GM19455 (cell line): ENCODE data around the gene MOB1B.
A peak's percentile ranks its signal among the peaks of the same experiment; 100 is the strongest.
"Not testable (repeated sequence)": the region's sequence is repeated elsewhere in the genome, so short reads cannot be mapped to it uniquely, and the experiment has no call there.

Experiments used
- ATAC-seq: cut with Tn5 transposase; IDR thresholded peaks from one replicate; pipeline ENCODE4 v1.9.1; 2021; ENCODE audit not compliant: unreplicated experiment

Gene MOB1B

DNA sequence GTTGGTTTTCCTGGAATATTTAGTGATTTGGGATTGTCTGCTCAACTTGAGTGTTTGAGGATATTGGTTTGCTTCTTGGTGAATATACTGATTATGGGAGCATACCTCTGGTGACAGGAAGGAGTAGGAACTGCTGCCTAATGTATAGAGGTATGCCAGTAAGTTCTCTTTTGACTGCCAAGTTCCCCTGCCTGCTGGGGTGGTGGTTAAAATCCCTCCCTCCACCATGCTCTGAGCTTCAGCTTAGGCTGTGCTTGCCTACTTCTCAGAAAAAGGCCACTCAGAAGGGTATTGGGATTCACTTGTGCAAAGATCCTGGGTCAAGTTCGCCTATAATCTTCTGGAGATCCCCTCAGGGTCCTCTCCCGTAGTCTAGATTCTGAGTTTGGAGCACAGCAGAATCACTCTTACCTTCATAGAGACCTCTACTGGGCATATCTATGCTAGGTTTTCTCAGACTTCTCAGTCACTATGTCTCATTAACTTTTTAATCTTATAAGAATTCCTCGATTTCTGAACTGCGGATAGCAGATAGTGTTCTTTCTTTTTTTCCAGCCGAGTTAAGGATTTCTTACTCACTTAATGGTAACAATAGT is 46.6 kb downstream of the MOB1B start:
- ATAC-seq: no peak

DNA sequence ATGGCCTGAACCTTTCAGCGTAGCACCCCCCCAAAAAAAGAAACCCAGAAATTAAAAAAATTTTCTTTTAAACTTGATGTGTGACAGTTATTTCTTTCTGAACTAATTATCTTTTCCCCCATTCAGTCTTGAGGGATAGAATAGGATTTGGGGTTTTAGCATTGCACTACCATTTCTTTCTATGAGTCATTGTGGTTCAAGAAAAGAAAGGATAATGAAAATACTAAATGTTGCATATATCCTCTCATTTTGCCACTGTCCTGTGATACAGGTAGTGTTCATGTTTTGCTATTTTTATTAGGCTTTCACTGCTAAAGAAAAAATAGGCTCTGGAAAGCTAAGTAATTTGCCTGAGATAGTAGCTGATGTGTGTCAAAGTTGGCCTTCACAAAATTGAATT is 51.9 kb downstream of the MOB1B start:
- no peak for ATAC-seq

DNA sequence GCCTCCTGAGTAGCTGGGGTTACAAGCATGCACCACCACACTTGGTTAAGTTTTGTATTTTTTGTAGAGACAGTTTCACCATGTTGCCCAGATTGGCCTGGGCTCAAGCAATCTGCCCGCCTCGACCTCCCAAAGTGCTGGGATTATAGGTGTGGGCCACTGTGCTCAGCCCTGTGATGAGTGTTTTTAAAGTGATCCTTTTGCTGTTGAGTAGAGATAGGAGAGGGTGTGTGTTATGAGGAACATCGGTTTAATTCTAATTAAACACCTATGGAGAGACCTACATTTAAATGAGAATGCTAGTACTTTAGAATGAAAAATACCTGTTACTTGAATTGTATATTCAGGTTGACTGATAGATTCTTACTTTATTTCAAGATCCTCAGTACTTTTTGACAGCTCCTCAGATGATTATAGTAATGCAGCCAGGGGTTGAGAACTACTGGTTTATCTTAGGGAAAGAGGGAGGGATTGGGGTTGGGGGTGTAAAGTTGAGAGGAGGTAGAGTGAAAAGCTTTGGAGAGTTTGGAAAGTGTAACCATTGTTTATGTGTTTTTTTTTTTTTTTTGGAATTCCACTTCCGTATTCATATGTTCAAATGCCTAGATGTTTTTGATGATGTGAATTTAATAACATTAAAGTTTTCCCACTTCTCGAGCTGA is 54.5 kb downstream of the MOB1B start:
- no peak for ATAC-seq

DNA sequence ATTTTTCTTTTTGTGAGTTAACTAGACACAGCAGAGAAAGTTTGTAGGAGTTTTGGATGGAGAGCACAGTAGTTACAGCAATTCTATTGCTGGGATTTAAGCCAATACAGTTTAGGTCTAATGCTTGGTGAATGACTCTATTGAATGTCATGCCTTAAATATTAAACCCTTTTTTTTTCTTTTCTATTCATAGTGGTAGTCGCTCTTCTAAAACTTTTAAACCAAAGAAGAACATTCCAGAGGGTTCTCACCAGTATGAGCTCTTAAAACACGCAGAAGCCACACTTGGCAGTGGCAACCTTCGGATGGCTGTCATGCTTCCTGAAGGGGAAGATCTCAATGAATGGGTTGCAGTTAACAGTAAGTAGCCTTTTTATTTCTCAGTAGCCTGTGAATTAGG is 56.5 kb downstream of the MOB1B start:
- ATAC-seq: no peak

DNA sequence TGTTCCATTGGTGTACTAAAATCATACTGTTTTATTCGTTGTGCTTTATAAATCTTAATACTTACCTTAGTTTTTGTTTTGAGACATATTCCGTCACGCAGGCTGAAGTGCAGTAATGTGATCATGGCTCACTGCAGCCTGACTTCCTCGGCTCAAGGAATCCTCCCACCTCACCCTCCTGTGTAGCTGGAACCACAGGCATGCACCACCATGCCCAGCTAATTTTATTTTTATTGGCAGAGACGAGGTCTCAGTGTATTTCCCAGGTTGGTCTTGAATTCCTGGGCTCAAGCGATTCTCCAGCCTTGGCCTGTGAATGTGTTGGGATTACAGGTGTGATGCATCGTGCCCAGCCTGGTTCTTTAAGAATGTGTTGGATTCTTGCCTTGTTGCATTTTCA is 66.9 kb downstream of the MOB1B start:
- ATAC-seq: no peak

DNA sequence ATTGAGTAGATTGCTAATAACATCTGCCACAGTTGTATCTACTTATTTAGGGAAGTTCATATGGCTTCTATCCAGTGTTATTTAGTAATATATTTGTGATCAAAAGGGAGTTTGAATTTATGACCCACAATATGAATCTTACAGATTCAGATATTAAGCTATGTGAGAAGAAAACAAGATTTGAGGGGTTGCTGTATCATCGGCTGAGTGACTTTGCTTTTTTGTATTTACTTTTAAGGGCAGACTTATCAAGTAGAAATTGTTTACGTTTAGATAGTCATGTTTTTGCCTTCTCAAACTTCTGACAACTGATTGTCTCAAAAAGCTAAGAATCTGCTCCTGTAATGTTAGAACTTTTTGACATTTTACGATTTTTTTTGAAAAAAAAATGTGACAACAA is 74.1 kb downstream of the MOB1B start:
- no peak for ATAC-seq

DNA sequence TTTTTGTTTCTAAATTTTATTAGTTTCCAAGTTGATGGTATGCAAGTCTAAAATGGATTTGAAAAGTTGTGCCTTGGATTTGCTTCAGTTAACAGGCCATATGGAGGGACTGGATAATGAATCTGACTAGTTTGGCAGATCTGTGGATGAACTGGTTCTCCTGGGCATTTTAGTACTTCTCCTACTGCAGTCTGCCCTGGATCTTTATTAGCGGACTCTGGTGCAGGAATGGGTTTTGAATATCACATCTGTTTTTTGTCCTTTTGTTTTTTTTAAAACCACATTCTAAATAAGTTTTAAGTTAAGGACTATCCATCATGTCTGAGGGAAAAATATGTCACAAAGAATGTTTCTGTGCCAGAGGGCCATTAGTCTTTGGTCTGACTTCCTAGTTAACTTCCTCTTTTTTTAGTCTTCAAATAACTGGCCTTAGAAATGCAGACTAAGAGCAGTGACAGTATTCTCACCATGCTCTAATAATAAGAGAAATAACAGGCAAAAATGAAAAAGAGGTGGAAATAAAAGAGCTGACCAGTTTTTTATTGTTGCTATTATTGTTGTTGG is 77.4 kb downstream of the MOB1B start:
- no peak for ATAC-seq

DNA sequence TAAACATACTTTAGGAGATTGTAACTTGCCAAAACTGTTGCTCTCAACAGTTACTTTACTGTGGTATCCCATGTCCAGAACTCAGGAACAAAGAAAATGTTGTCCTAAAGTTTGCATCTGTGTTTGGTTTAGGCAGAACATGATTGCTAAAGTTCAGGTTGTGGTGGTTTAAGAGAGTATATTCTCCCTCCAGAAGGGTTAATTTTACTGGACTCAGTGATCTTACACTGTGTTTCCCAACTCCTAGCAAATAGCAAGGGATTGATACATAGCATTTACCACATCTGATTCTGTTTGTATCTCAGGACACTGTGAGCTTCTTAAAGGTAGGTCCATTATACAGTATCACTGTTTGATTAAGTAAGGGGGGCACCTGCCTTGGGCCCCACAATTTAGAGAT is 78.0 kb downstream of the MOB1B start:
- no peak for ATAC-seq

DNA sequence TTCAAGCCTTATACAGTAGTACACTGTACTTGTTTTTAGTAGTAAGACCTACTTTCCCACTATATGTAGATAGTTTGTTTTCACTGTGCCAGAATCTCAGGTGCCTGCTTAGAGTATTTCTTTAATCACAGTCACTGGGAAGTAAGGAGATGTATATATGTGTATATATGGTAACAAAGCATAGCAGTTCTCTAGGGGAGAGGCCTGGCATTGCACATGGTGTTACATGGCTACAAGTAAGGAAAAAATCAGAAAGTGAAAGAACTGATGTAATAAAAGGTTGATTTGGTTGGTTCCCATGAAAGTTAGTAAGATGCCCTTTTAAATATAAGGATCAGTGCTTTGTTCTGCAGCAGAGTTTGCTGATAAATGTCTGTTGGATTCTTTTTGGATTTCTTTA is 81.9 kb downstream of the MOB1B start:
- ATAC-seq: no peak

DNA sequence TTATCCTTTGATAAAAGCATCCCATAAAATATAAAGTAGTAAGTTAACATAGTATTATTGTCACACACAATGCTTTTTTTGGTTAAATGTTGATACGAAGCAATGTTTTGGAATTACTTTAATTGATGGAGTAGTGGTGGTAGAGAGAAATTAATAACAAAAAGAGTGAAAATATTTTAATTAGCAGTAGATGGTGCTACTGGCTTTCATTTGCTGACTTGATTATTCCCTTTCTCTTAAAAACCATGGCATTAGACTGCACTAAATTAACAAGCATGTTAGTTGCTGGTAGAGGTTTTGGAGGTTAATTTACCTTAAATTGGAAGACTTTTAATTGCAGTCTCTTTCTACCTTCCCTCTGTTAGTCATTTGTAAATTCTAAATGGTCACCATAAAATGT is 82.4 kb downstream of the MOB1B start:
- ATAC-seq: no peak

DNA sequence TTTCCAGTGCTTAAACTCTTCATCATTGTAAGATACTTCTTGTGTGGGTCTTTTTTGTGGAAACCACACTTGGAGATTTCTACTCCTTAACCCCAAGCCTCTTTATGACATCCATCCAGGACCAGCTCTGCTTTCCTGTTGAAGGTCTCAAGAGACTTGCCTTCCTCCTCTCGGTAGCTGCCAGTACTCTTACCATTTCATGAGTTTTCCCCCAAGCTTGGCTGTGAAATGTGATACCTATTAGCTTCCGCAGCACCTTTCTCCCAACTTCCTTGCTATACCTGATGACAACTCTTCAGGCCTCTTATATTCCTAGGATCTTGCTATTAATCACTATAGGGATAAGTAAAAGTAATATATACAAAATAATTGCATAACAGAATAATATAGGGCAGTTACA is 89.4 kb downstream of the MOB1B start:
- ATAC-seq: no peak

DNA sequence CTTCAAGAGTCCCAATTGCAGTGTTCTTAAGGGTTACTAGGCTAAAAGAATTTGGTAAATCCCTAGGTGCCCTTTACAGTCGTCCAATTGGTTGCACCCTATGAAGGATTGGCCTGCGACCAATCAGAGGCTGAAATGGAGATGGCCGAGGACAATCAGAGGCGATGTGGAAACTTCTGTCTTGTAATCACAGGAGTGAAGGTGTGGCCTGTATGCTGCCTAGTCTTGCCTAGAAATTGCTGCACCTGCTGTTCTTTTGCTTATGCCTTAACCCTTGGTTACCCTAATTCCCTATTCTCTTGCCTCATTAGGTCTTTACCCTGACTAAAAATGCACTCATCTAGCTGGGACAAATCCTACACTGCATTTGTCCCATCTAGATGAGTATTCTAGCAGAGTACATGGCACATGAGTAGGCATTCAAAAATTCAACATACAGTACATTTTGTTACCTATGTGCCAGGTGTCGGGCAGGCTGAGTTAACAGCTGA is 90.3 kb downstream of the MOB1B start:
- no peak for ATAC-seq

DNA sequence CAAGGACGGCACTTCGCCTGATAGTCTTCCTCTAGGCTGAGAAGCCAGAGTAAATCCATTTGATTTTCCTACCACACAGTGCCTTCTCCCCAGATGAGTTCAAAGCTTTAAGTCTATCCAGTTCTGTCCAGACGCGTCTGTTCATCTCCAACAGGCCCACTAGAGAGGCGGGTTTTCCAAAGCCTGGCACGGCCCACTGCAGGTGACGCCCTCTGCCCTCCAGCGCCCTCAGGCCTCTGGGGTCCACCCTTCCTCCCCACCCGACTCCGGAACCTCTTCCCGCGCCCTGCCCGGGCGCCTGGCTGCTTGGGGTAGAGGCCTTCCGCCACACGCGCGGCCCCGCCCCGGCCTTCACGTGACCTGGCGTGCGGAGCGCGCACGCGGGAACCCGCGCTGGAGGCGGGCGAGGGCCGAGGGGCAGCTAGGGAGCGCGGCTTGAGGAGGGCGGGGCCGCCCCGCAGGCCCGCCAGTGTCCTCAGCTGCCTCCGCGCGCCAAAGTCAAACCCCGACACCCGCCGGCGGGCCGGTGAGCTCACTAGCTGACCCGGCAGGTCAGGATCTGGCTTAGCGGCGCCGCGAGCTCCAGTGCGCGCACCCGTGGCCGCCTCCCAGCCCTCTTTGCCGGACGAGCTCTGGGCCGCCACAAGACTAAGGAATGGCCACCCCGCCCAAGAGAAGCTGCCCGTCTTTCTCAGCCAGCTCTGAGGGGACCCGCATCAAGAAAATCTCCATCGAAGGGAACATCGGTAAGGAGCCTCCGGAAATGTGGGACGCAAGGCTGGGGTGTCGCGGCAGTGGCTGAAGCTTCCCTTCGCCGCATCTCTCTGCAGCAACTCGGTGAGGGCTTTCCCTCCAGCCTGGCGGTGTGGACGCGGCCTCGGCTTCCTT is 91.3 kb downstream of the MOB1B start, which contains the start of gene DCK:
Gene DCK, plus strand, starts transcription at position 469 of the 888 bp plus-strand sequence. Its CDS starts 187 bp downstream, at position 656.
- peak; percentile 90 for ATAC-seq

DNA sequence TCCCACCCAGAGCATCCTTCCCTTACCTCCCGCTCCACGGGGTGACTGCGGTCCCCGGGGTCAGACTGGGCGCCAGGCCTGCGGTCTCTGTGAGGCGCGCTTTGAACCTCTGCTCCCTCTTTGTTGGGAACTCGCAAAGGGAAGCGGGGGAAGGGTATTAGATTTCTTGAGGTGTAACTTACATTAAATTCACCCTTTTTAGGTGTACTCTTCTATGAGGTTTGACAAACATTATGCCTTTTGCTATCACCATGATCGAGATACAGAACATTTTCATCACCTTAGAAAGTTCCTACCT is 91.8 kb downstream of the MOB1B start:
- ATAC-seq: no peak

DNA sequence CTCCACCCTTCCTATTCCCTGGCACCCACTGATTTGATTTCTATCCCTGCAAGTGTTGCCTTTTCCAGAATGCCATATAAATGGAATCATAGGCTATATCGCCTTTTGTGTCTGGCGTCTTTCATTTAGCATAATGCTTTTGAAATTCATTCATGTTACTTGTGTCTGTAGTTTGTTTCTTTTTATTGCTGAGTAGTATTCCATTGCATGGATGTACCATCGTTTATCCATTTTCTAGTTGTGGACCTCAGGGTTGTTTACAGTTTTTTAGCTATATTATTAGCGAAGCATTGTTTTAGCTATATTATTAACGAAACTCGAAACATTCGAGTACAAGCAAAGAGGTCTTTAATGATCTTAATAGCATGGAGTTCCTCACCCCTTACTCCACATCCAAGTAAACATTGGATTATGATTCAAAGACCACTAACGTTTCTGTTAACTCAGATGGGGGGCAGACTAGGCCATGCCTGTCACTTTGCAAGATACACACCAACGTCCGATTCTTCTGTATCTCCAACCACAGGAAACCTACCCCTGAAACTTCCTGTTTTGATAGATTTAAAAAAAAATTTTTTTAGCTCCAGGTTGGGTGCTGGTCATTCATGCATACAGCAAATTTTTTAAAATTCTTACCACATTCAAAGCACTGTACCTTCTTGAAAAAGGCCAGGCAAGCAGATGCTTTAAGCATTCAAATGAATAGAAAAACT is 92.4 kb downstream of the MOB1B start:
- peak; percentile 28 for ATAC-seq

DNA sequence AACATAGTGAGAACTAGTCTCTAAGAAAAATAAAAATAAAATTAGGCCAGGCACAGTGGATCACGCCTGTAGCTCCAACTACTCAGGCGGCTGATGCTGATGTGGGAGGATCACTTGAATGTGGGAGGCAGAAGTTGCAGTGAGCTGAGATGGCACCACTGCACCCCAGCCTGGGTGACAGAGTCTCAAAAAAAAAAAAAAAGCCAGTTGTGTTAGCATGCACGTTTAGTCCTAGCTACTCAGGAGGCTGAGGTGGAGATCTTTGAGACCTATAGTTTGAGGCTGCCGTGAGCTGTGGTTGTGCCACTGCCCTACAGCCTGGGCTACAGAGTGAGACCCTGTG is 93.8 kb downstream of the MOB1B start:
- ATAC-seq: no peak

DNA sequence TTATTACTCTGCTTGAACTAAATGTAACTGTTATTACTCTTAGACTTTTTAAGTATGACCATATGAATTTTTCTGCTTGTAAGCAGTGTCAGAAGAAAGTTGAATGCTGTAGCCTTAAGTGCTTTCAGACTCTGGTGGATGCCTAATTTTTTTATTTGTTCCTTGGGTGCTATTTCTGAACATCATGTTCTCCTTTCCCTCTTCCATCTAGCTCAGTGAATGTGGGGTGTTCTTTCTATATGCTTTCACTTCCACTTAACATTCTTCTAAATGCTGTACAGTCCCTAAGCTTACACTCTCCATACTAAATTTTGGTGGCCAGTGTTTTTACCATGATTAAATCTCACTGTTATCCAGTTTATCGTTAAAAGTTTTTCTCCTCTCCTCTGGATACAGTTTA is 94.9 kb downstream of the MOB1B start:
- no peak for ATAC-seq

DNA sequence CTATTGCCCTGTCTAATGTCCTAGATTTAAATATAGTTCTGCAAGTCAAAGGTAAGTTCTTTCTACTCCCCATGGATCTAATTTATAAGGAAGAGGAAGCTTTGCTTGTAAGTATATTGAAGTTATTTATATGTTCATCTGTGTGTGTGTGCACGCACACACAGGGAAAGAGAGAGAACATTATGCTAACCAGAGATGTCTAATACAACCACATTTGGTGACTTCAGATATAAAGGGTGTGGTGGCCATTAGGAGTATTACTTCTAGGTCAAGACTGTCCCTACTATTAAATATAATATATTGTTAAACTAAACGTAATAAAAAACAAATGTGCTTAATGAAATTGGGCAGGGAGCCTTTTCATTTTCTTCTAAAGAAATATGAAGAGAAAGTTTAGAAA is 95.4 kb downstream of the MOB1B start:
- no peak for ATAC-seq

DNA sequence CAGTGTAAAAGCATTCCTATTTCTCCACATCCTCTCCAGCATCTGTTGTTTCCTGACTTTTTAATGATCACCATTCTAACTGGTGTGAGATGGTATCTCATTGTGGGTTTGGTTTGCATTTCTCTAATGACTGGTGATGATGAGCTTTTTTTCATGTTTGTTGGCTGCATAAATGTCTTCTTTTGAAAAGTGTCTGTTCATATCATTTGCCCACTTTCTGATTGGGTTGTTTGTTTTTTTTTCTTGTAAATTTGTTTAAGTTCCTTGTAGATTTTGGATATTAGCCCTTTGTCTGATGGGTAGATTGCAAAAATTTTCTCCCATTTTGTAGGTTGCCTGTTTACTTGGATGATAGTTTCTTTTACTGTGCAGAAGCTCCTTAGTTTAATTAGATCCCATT is 97.5 kb downstream of the MOB1B start:
- not testable (repeated sequence) for ATAC-seq

DNA sequence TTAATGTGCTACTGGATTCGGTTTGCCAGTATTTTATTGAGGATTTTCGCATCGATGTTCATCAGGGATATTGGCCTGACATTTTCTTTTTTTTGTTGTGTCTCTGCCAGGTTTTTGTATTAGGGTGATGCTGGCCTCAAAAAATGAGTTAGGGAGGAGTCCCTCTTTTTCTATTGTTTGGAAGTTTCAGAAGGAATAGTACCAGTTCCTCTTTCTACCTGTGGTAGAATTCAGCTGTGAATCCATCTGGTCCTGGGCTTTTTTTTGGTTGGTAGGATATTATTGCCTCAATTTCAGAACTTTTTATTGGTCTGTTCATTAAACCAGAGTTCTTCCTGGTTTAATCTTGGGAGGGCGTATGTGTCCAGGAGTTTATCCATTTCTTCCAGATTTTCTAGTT is 99.2 kb downstream of the MOB1B start:
- ATAC-seq: not testable (repeated sequence)

DNA sequence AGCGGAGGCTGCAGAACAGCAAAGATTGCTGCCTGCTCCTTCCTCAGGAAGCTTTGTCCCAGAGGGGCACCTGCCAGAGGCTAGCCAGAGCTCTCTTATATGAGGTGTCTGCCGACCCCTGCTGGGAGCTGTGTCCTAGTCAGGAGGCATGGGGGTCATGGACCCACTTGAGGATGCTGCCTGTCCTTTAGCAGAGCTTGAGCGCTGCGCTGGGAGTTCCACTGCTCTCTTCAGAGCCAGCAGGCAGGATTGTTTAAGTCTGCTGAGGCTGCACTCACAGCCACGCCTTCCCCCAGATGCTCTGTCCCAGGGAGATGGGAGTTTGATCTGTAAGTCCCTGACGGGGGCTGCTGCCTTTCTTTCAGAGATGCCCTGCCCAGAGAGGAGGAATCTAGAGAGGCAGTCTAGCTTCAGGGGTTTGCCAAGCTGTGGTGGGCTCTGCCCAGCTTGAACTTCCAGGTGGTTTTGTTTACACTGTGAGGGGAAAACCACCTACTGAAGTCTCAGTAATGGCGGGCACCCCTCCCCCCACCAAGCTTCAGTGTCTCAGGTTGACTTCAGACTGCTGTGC is 102.2 kb downstream of the MOB1B start:
- ATAC-seq: no peak
